HepG2 (cell line): Measurements from ENCODE around the gene PSMD9. TPM values are rescaled to one million over a fixed set of nuclear protein-coding genes. Genes with fewer than 3 reads are reported as not detected.
A peak's percentile ranks its signal among the peaks of the same experiment; 100 is the strongest.

ENCODE experiments used
- ATAC-seq: fragments of 200-7000 bp; cut with Tn5 transposase; 3 replicates; pipeline ENCODE4 v1.9.1; 2020; ENCODE audit warnings: mild to moderate bottlenecking, moderate library complexity
- BruUV-seq: library from RNA; stranded (reverse); fragments of 400-500 nt; replicated peaks from 2 replicates; lab custom pipeline; 2021; lab: Mats Ljungman, UMichigan
- CTCF ChIA-PET: fragments of 300-600 bp; formaldehyde crosslinking; extraction: SDS; loops from one replicate; lab custom pipeline; 2021; ENCODE audit warnings: low total read pairs, inconsistent platforms, low intra/inter-chr PET ratio; lab: Yijun Ruan, JAX
- POLR2A ChIA-PET: fragments of 350-600 bp; sonication (Branson Sonifier 250); formaldehyde crosslinking; loops from one replicate; lab custom pipeline; 2020; ENCODE audit warnings: antibody characterized with exemption, inconsistent platforms; lab: Yijun Ruan, JAX
- DNase-seq: peaks from one replicate; pipeline ENCODE4 v3.0.0-alpha.2; 2015; ENCODE audit warnings: low spot score
- FAIRE-seq: peaks from 3 replicates; lab custom pipeline; 2011; peaks lifted over from hg19 to GRCh38; lab: Jason Lieb, UNC
- H2AFZ ChIP-seq: one replicate; pipeline ENCODE4 v1.6.1; 2011; ENCODE audit warnings: low read length, inconsistent platforms
- H3K27ac ChIP-seq: fragments of 300-600 bp; 3 replicates; pipeline ENCODE4 v1.8.0; 2011; ENCODE audit warnings: mixed run types, mild to moderate bottlenecking, mixed read lengths, low read length, inconsistent platforms; ENCODE audit not compliant: insufficient read depth; ENCODE audit errors: extremely low read length
- H3K27me3 ChIP-seq, 2 experiments: fragments of 200-600 bp in 1 of 2; 2 replicates in 1 of 2; 3 replicates in 1 of 2; pipeline versions ENCODE4 v1.6.0 to v1.8.0; 2011; ENCODE audit warnings: low read length in 2 of 2, mild to moderate bottlenecking in 2 of 2, moderate library complexity in 2 of 2, inconsistent platforms in 1 of 2; ENCODE audit not compliant: insufficient read depth in 2 of 2, control insufficient read depth in 1 of 2
- H3K36me3 ChIP-seq, 2 experiments: fragments of 200-600 bp in 1 of 2; replicated peaks in 1 of 2; 2 replicates in 1 of 2; 3 replicates in 1 of 2; pipeline versions ENCODE4 v1.5.1 to v1.8.0; 2011; ENCODE audit warnings: low read length in 2 of 2, inconsistent platforms in 1 of 2; ENCODE audit not compliant: insufficient read depth in 2 of 2, control insufficient read depth in 1 of 2
- H3K4me1 ChIP-seq: 2 replicates; pipeline ENCODE4 v1.5.1; 2012; ENCODE audit warnings: low read length, inconsistent platforms; ENCODE audit not compliant: insufficient read depth
- H3K4me2 ChIP-seq: 2 replicates; pipeline ENCODE4 v1.6.0; 2011; ENCODE audit warnings: low read depth, low read length, inconsistent platforms
- H3K4me3 ChIP-seq, 3 experiments: fragments of 200-600 bp in 1 of 3; sonication (generic), shearing (Covaris generic) in 1 of 3; replicated peaks in 1 of 3; 2 replicates each; pipeline ENCODE4 v1.5.1; 2011 to 2016; ENCODE audit warnings: low read length in 3 of 3, inconsistent platforms in 2 of 3, low read depth in 2 of 3, mild to moderate bottlenecking in 2 of 3, control low read depth in 1 of 3, mixed read lengths in 1 of 3; ENCODE audit not compliant: insufficient read depth in 1 of 3
- H3K79me2 ChIP-seq: one replicate; pipeline ENCODE4 v1.6.1; 2011; ENCODE audit warnings: low read length, inconsistent platforms; ENCODE audit not compliant: insufficient read depth
- H3K9ac ChIP-seq: 2 replicates; pipeline ENCODE4 v1.6.0; 2011; ENCODE audit warnings: mild to moderate bottlenecking, low read depth, low read length, inconsistent platforms; ENCODE audit not compliant: insufficient read depth
- H3K9me3 ChIP-seq: 2 replicates; pipeline ENCODE4 v1.5.1; 2012; ENCODE audit warnings: mild to moderate bottlenecking, low read length
- H4K20me1 ChIP-seq: 2 replicates; pipeline ENCODE4 v1.6.0; 2011; ENCODE audit warnings: inconsistent platforms, mild to moderate bottlenecking, low read length, moderate library complexity; ENCODE audit not compliant: insufficient read depth
- AGO2 ChIP-seq: fragments of 200-400 bp; formaldehyde crosslinking; optimal IDR thresholded peaks from 2 replicates; pipeline ENCODE3; 2017; ENCODE audit warnings: mild to moderate bottlenecking, low read depth, low read length, moderate library complexity
- HNF4A ChIP-seq: sonication (generic); formaldehyde crosslinking; IDR thresholded peaks from 2 replicates; pipeline ENCODE4 v1.4.0; 2020; ENCODE audit warnings: missing genetic modification reagents
- RBFOX2 ChIP-seq: fragments of 200-400 bp; formaldehyde crosslinking; IDR thresholded peaks from 2 replicates; pipeline ENCODE4 v1.6.1; 2017; ENCODE audit warnings: low read depth, mild to moderate bottlenecking, low read length
- SMYD3 ChIP-seq: sonication (generic); formaldehyde crosslinking; IDR thresholded peaks from 2 replicates; pipeline ENCODE4 v1.8.1; 2023; ENCODE audit warnings: mild to moderate bottlenecking, missing genetic modification reagents
- SP1 ChIP-seq, 2 experiments: fragments of 450-650 bp in 1 of 2; sonication (generic) in 1 of 2; formaldehyde crosslinking in 1 of 2; IDR thresholded peaks; 2 replicates each; pipeline versions ENCODE4 v1.4.0 to v1.6.1; 2016 to 2020; ENCODE audit warnings: missing genetic modification reagents in 1 of 2
- SRSF4 ChIP-seq: fragments of 200-400 bp; formaldehyde crosslinking; IDR thresholded peaks from one replicate; pipeline ENCODE4 v1.6.1; 2018; ENCODE audit warnings: mild to moderate bottlenecking, low read depth, low read length, moderate library complexity; ENCODE audit not compliant: poor library complexity, severe bottlenecking
- ZBTB38 ChIP-seq: sonication (generic); formaldehyde crosslinking; IDR thresholded peaks from 2 replicates; pipeline ENCODE4 v1.5.1; 2020; ENCODE audit warnings: mild to moderate bottlenecking, missing genetic modification reagents
- ZNF569 ChIP-seq: sonication (generic); formaldehyde crosslinking; IDR thresholded peaks from 2 replicates; pipeline ENCODE4 v1.5.0; 2020; ENCODE audit warnings: mild to moderate bottlenecking, missing genetic modification reagents, moderate library complexity, borderline replicate concordance
- WGBS: methylation state at CpG from one replicate; pipeline ENCODE4 v1.1.6; 2017; ENCODE audit warnings: low lambda C conversion rate; 5-methylcytosine and 5-hydroxymethylcytosine counted together
- in situ Hi-C: cut with HindIII; loops from 2 replicates; pipeline ENCODE4 v1.10.0; 2017; ENCODE audit warnings: low pct_unique_long_range_greater_than_20kb; ENCODE audit not compliant: extremely low pct_ligation_motif_present
- intact Hi-C: fragments of 100-400 bp; cut with micrococcal nuclease; formaldehyde crosslinking; loops from one replicate; pipeline ENCODE4 v1.10.0; 2022; ENCODE audit not compliant: unreplicated experiment
- polyA plus RNA-seq, 8 experiments: library from polyadenylated mRNA; depleted of rRNA in 3 of 8; stranded (reverse) in 7 of 8; unstranded in 1 of 8; fragments of >200 nt; fragmentation: Illumina TruSeq in 4 of 8; extraction: Trizol in 4 of 8; gene quantifications; 2 replicates each; pipeline versions ENCODE4 v1.2.1 to v1.2.3, GENCODE V29; 2011 to 2016; ENCODE audit warnings: low read depth in 4 of 8, missing spikeins in 1 of 8, mixed read lengths in 1 of 8; ENCODE audit not compliant: insufficient read depth in 1 of 8
- total RNA-seq, 5 experiments: library from RNA; depleted of rRNA; stranded (reverse); fragments of >200 nt; fragmentation: Illumina TruSeq; extraction: Trizol; gene quantifications; 2 replicates each; pipeline ENCODE4 v1.2.3, GENCODE V29; 2016; ENCODE audit warnings: low read depth in 1 of 5
- TF ChIP-seq, protein P1 (sequence below): sonication (generic); formaldehyde crosslinking; IDR thresholded peaks from 2 replicates; pipeline ENCODE4 v1.4.0; 2020; ENCODE audit warnings: missing genetic modification reagents
- TF ChIP-seq, protein P2 (sequence below): sonication (generic); formaldehyde crosslinking; IDR thresholded peaks from 2 replicates; pipeline ENCODE4 v1.9.0; 2021; ENCODE audit warnings: missing genetic modification reagents, mild to moderate bottlenecking, borderline replicate concordance

The PSMD9 gene
- total and polyA plus RNA-seq, 2 of the 13 experiments (the other 11 are each of a cell fraction or from before 2014, with no cell fraction given): 41.4 to 61.1 TPM

- POLR2A ChIA-PET: no interaction called here
- Histone ChIP-seq H3K36me3 (peaks cover 3 to 20% of the 10 kb centered on the region in 2 experiments; a peak in 3 of 5 replicates), H3K27ac (no peak overlapping the region)
- TF ChIP-seq RBFOX2 (peak; percentile 51), SMYD3 (no peak), SRSF4 (no peak), HNF4A (CRISPR knock-in tag) (no peak), ZNF569 (CRISPR knock-in tag) (no peak), ZBTB38 (CRISPR knock-in tag) (0 out of 2 replicates have a peak, but pooled peaks have one; percentile 15), AGO2 (peak; percentile 74), SP1 (IDR thresholded peaks at IDR 0.05) (no peak), SP1 (CRISPR knock-in tag; IDR thresholded peaks at IDR 0.05) (0 out of 2 replicates have a peak, but pooled peaks have one; percentile 23)
- TF ChIP-seq, protein P1, sequence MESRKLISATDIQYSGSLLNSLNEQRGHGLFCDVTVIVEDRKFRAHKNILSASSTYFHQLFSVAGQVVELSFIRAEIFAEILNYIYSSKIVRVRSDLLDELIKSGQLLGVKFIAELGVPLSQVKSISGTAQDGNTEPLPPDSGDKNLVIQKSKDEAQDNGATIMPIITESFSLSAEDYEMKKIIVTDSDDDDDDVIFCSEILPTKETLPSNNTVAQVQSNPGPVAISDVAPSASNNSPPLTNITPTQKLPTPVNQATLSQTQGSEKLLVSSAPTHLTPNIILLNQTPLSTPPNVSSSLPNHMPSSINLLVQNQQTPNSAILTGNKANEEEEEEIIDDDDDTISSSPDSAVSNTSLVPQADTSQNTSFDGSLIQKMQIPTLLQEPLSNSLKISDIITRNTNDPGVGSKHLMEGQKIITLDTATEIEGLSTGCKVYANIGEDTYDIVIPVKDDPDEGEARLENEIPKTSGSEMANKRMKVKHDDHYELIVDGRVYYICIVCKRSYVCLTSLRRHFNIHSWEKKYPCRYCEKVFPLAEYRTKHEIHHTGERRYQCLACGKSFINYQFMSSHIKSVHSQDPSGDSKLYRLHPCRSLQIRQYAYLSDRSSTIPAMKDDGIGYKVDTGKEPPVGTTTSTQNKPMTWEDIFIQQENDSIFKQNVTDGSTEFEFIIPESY: peak; percentile 67
- TF ChIP-seq, protein P2, sequence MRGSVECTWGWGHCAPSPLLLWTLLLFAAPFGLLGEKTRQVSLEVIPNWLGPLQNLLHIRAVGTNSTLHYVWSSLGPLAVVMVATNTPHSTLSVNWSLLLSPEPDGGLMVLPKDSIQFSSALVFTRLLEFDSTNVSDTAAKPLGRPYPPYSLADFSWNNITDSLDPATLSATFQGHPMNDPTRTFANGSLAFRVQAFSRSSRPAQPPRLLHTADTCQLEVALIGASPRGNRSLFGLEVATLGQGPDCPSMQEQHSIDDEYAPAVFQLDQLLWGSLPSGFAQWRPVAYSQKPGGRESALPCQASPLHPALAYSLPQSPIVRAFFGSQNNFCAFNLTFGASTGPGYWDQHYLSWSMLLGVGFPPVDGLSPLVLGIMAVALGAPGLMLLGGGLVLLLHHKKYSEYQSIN (CRISPR knock-in tag): no peak
- TF ChIP-seq, all 625 proteins: peak for 5
- H3K4me1 ChIP-seq: peaks cover 18% of the 10 kb centered on the region
- no peaks in the 10 kb centered on the region for H3K27me3 ChIP-seq
- ATAC-seq (peak; percentile 24), DNase-seq (no peak), FAIRE-seq (no peak)
- H3K79me2 ChIP-seq: no peaks in the 10 kb centered on the region
- no peaks in the 10 kb centered on the region for H4K20me1 ChIP-seq
- no peak overlapping the region for H3K4me3 ChIP-seq
- BruUV-seq: TSS peak; percentile 66
- in situ Hi-C loops: no loop called here
- intact Hi-C loops: no loop called here
- 95% methylated on average over 52 of the region's 53 CpGs for WGBS
- no peak overlapping the region for H2AFZ ChIP-seq
- H3K4me2 ChIP-seq: no peak overlapping the region
- H3K9ac ChIP-seq: no peak overlapping the region
- CTCF ChIA-PET: no interaction called here
- H3K9me3 ChIP-seq: no peaks in the 10 kb centered on the region
Observed at GRCh38 chr12:121839106-121839992, 49.2 kb upstream of the PSMD9 start.
